Measurements from ENCODE around the gene CCL23.
"Not testable (repeated sequence)": the region's sequence is repeated elsewhere in the genome, so short reads cannot be mapped to it uniquely, and the experiment has no call there.

Gene CCL23

GRCh38 chr17:36017799-36018198, at the start of gene CCL23:
Gene CCL23, minus strand, starts transcription at chr17:36017972. Its CDS starts 75 bp downstream, at chr17:36017897.
- no peak for DNase-seq (ENCODE audit: low read depth in 2 of 2)

GRCh38 chr17:36066365-36066985, 48.7 kb upstream of the CCL23 start:
- DNase-seq (ENCODE audit: low read depth in 2 of 2), result no peak

DNA sequence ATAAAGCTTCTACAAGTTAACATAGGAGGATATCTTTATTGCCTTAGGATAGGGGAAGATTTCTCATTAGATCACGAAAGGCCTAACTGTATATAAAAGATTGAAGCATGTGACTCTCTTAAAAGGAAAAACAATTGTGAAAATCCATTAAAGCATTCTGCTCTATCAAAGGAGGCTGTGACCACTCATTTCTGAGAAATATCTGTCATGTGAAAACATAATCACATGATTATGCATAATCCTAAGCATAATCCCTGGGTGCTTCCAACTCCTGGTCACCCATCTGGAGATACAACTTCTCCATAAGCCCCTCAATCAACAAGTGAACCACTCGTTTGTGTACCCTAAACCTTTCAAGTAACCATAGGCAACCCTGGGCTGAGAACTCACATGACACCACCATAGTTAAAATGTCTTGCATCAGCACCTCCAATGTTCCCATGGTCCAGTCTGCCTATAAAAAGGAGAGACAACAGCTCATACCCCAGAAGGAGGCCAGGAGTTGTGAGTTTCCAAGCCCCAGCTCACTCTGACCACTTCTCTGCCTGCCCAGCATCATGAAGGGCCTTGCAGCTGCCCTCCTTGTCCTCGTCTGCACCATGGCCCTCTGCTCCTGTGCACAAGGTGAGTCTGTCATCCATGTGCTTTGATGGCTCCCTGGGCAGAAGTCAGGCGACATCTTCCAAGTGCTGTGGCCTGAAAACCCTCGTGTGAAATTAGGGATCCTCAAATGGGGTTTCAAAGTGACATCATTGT, 46.2 kb upstream of the CCL23 start, which contains the start of gene CCL18:
TSS of gene CCL18 (plus strand) at position 487 of the 756 bp plus-strand sequence. CDS start at position 558, 71 bp downstream.
- DNase-seq (ENCODE audit: low read depth in 2 of 2), result no peak

GRCh38 chr17:36060816-36061215, 43.0 kb upstream of the CCL23 start:
- DNase-seq (ENCODE audit: low read depth in 2 of 2), result no peak

DNA sequence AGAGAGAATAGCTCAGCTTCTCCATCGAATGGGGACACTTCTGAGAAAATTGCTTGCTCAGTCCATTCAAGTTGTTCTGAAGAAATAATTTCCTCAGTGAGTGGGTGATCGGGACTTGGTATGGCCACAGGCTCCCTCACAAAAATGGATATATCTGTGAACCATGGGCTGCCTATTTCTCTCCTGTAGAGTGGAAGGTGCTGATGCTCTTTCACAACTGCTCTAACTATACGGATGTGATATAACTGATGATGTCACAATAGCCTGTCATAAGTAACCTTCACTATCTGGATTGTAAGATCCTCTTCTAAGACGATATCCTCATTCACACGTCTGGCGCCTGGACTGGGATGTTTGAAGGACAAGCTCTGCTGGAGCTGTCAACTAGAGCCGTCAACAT, 41.6 kb upstream of the CCL23 start:
- DNase-seq (ENCODE audit: low read depth in 2 of 2), result no peak

DNA sequence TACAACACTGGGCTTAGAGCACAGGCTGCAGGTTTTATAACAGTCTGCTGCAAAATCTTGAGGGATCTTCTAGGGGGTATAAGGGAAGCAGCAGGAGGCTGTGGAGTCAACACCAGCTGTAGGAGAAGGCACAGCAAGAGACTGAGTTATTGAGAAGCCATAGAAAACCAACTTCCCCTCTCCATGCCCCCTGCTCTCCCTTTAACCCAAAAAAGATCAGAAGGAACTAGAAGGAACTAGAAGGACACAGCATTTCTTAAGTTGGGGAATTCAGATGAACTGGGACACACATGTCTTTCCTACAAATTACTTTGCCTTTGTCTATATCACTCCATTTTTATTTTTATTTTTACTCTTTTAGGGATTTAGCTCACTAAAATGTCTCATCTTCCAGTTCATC, 40.1 kb upstream of the CCL23 start:
- no peak for DNase-seq (ENCODE audit: low read depth in 2 of 2)

- DNase-seq (ENCODE audit: low read depth in 2 of 2), result no peak
Observed at GRCh38 chr17:36055921-36056520, 38.2 kb upstream of the CCL23 start.

GRCh38 chr17:36055171-36055570, 37.4 kb upstream of the CCL23 start:
- no peak for DNase-seq (ENCODE audit: low read depth in 2 of 2)

DNA sequence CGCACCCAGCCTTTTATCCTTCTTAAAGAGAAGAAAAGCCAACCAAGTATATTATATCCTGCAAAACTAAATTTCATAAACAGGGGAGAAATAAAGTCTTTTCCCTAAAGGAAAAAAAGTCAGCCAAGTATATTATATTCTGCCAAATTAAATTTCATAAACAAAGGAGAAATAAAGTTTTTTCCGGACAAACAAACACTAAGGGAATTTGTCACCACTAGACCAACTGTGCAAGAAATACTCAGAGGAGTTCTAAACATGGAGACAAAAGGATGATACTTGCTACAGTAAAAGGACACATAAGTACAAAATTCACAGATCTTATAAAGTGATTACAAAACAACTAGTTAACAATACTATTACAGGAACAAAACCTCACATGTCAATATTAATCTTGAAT, 31.9 kb upstream of the CCL23 start:
- no peak for DNase-seq (ENCODE audit: low read depth in 2 of 2)

GRCh38 chr17:36048066-36048465, 30.3 kb upstream of the CCL23 start:
- DNase-seq (ENCODE audit: low read depth in 2 of 2), result no peak

- DNase-seq (ENCODE audit: low read depth in 2 of 2), result no peak
Observed at GRCh38 chr17:36036235-36036634, 18.5 kb upstream of the CCL23 start.

- no peak for DNase-seq (ENCODE audit: low read depth in 2 of 2)
Observed at GRCh38 chr17:36034127-36034526, 16.4 kb upstream of the CCL23 start.

GRCh38 chr17:36030956-36031355, 13.2 kb upstream of the CCL23 start:
- DNase-seq (ENCODE audit: low read depth in 2 of 2), result no peak

GRCh38 chr17:36027761-36028160, 10.0 kb upstream of the CCL23 start:
- DNase-seq (ENCODE audit: low read depth in 2 of 2), result no peak

GRCh38 chr17:36024106-36024869, 6.5 kb upstream of the CCL23 start:
- no peak for DNase-seq (ENCODE audit: low read depth in 2 of 2)

DNA sequence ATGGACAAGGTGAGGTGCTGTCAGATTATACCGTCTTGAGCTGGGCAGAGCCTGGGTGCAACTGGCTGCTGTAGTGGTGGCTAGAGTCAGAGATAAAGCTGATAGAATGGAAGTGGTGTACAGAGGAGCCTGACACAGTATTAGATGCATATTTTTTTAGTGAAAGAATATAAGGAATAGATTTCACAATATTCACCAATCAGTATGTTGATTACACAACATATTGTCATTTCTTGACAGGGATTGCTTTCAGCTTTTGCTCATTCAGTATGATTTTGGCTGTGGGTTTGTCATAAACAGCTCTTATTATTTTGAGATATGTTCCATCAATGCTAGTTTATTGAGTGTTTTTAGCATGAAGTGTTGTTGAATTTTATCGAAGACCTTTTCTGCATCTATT, 1.7 kb upstream of the CCL23 start:
- no peak for DNase-seq (ENCODE audit: low read depth in 2 of 2)

DNA sequence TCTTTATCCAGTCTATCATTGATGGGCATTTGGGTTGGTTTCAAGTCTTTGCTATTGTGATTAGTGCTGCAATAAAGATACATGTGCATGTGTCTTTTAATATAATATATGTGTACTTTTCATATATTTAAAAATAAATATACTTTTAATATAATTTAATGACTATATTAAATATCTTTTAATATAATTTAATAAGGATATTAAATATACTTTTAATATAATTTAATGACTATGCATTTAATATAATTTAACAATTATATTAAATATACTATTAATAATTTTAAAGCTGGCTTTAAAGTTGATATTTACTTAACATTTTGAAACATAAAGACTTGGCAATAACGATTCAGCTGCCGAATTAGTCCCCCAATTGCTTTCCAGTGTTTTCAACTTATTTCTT, 1.2 kb downstream of the CCL23 start:
- no peak for DNase-seq (ENCODE audit: low read depth in 2 of 2)

- not testable (repeated sequence) for DNase-seq (ENCODE audit: low read depth in 2 of 2)
Observed at GRCh38 chr17:36015895-36016294, 1.9 kb downstream of the CCL23 start.

DNA sequence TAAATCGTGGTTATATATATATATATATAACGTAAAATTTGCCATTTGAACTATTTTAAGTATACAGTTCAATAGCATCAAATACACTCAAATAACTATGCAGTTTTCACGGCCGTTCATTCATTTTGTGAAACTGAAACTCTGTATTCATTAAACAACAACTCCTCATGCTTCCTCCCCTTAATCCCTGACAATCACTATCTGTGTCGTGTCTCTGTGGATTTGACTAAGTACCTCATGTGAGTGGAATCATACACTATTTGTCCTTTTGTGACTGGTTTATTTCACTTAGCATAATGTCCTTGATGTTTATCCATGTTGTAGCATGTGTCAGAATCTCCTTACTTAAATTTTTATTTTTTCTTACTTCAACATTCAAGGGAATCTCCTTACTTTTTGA, 2.8 kb downstream of the CCL23 start:
- no peak for DNase-seq (ENCODE audit: low read depth in 2 of 2)

DNA sequence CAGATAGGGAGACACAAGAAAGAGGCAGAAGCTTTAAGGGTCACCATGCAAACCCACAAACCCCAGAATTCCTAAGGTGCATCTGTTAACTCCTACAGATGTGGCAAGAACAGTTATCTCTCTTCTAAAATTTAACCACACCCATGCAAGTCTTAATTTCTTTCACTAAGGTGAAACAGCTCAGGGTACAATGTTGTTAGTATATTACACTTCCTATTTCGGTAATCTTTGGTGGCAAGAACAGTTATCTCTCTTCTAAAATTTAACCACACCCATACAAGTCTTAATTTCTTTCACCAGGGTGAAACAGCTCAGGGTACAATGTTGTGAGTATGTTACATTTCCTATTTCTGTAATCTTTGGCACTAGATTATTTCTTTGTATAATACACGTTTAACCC, 6.6 kb downstream of the CCL23 start:
- DNase-seq (ENCODE audit: low read depth in 2 of 2), result no peak

DNA sequence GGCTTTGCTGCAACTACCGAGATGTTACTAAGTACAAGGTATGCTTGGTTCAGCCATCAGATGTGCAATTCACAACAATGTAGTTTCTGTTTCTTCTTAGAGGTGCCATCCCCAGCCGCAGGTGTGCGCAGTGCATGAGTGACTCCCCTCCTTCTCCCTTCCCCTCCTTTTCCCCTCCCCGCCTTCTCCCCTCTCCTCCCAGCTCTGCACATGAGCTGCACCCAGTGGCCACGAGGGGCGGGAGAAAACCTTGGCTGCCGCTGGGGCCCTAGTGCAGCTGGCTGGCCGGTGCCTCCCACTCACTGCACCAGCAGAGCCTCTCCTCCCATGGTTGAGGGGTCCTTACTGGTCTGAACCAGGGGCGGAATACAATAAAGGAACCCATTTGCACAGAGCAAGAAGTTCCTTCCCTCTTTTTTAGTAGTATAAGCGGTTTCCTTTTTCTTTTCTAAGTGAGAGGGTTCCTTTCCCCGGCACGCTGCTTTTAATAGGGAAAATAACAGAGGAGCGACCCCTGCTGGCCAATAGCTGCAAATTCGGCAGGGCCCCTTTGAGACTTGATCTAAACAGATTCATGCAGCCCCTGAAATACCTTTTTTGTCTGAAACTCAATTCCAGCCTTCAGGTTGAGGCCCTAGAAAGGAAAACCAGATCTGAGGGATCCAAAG, 8.6 kb downstream of the CCL23 start:
- DNase-seq (ENCODE audit: low read depth in 2 of 2), result no peak

Measured in stimulated activated CD4-positive, alpha-beta T cell treated with anti-CD3 and anti-CD28 coated beads, Interleukin-1b, Interleukin-23, amount 100 ng/mL, for 4 hours (primary cell).